Transverse colon (tissue), 4 donors: Measurements from ENCODE around the gene EVI5L. TPM values are rescaled to one million over a fixed set of nuclear protein-coding genes. Genes with fewer than 3 reads are reported as not detected.

Experiments
- DNase-seq: peaks from one replicate; pipeline ENCODE4 v3.0.0-alpha.2; 2019
- H3K27ac ChIP-seq, 4 donors: fragments of 200-600 bp; sonication (generic); 2 replicates each; pipeline ENCODE4 v1.5.1; 2016 to 2018; ENCODE audit warnings: inconsistent platforms in 4 of 4
- H3K27me3 ChIP-seq: fragments of 200-600 bp; sonication (generic); 2 replicates; pipeline ENCODE4 v1.5.1; 2017; ENCODE audit warnings: inconsistent platforms
- H3K36me3 ChIP-seq, 4 donors: fragments of 200-600 bp; sonication (generic); 2 replicates each; pipeline ENCODE4 v1.5.1; 2017 to 2019; ENCODE audit warnings: inconsistent platforms in 4 of 4
- H3K4me1 ChIP-seq, 4 donors: fragments of 200-600 bp; sonication (generic); 2 replicates each; pipeline ENCODE4 v1.5.1; 2017 to 2020; ENCODE audit warnings: inconsistent platforms in 4 of 4
- H3K4me3 ChIP-seq, 4 donors: fragments of 200-600 bp; sonication (generic); 1 replicate in 1 of 4; 2 replicates in 3 of 4; pipeline versions ENCODE4 v1.5.1 to v1.6.1; 2017 to 2019; ENCODE audit warnings: inconsistent platforms in 4 of 4
- H3K9me3 ChIP-seq, 2 donors: fragments of 200-600 bp; sonication (generic); 2 replicates each; pipeline ENCODE4 v1.5.1; 2017 to 2019; ENCODE audit warnings: inconsistent platforms in 2 of 2
- CTCF ChIP-seq, 5 experiments: fragments of 200-600 bp in 3 of 5; fragments of 450-650 bp in 2 of 5; sonication (generic) in 3 of 5; IDR thresholded peaks; 1 replicate in 2 of 5; 2 replicates in 3 of 5; pipeline ENCODE4 v1.5.1; 2016 to 2017; ENCODE audit warnings: antibody characterized with exemption in 5 of 5, inconsistent platforms in 3 of 5, mild to moderate bottlenecking in 2 of 5, moderate library complexity in 1 of 5
- EP300 ChIP-seq: sonication (generic); formaldehyde crosslinking; IDR thresholded peaks from one replicate; pipeline ENCODE4 v1.6.1; 2017; ENCODE audit warnings: antibody characterized with exemption, low read depth
- POLR2A ChIP-seq: fragments of 450-650 bp; IDR thresholded peaks from one replicate; pipeline ENCODE4 v1.6.1; 2016; ENCODE audit warnings: antibody characterized with exemption, mild to moderate bottlenecking, moderate library complexity
- POLR2AphosphoS5 ChIP-seq, 3 donors: sonication (generic); formaldehyde crosslinking; IDR thresholded peaks; one replicate each; pipeline ENCODE4 v1.6.1; 2016; ENCODE audit warnings: antibody characterized with exemption in 3 of 3
- WGBS, 2 donors: methylation state at CpG; one replicate each; pipeline ENCODE4 v1.1.5; 2018; ENCODE audit warnings: low coverage in 1 of 2; 5-methylcytosine and 5-hydroxymethylcytosine counted together
- in situ Hi-C, 4 donors: fragments of 200-750 bp; cut with MboI; loops; one replicate each; pipeline versions ENCODE4 v1.15.0 to v1.15.1; 2017; ENCODE audit warnings: low sequenced_read_pairs in 3 of 4, low pct_ligation_motif_present in 1 of 4, low pct_unique_long_range_greater_than_20kb in 1 of 4
- intact Hi-C: fragments of 100-400 bp; cut with DNase I; formaldehyde crosslinking; loops from one replicate; pipeline ENCODE4 v1.15.1; 2023; ENCODE audit warnings: low total_unique reads
- total RNA-seq, 4 donors: library from RNA; depleted of rRNA; stranded (reverse); fragments of >200 nt; gene quantifications; one replicate each; pipeline ENCODE4 v1.1.0, GENCODE V29; 2016

EVI5L gene
- total RNA-seq, 4 donors from 2014 or later, result 8.5 to 65.8 (median 15.0) TPM

GRCh38 chr19:7910321-7911161 is 80.5 kb downstream of the EVI5L start:
- in situ Hi-C loops, result no loop called here
- H3K36me3 ChIP-seq, result peaks cover 0 to 29% (median 14%) of the 10 kb centered on the region in 4 donors
- no peak overlapping the region for H3K27ac ChIP-seq

GRCh38 chr19:7911508-7912143 is 81.6 kb downstream of the EVI5L start:
- Histone ChIP-seq H3K4me1 (peaks cover 8 to 13% (median 10%) of the 10 kb centered on the region in 4 donors), H3K36me3 (peaks cover 0 to 29% (median 14%) of the 10 kb centered on the region in 4 donors), H3K27ac (no peak overlapping the region), H3K27me3 (peaks cover 28% of the 10 kb centered on the region), H3K4me3 (no peak overlapping the region), H3K9me3 (no peaks in the 10 kb centered on the region)
- intact Hi-C loops (no loop called here), in situ Hi-C loops (no loop called here)
- 92% methylated on average over 11 of the region's 18 CpGs; no CpG with 5 or more reads in 1 of the 2 donors for WGBS, 2 donors
- TF ChIP-seq POLR2A (no peak), CTCF (IDR thresholded peaks at IDR 0.05) (no peak), EP300 (no peak), POLR2AphosphoS5 (IDR thresholded peaks at IDR 0.05) (no peak)
- no peak for DNase-seq

More at GRCh38 chr19:7910321-7911161, 80.5 kb downstream of the EVI5L start:
- intact Hi-C loops, result no loop called here
- WGBS, 2 donors, result 90 to 91% methylated on average over 8 to 51 of the region's 54 CpGs
- TF ChIP-seq POLR2AphosphoS5 (IDR thresholded peaks at IDR 0.05) (no peak), POLR2A (no peak), EP300 (no peak)
- peaks cover 17% of the 10 kb centered on the region for H3K27me3 ChIP-seq
- H3K4me3 ChIP-seq, result no peak overlapping the region
- H3K9me3 ChIP-seq, result no peaks in the 10 kb centered on the region
- no peak for DNase-seq
- peaks cover 4 to 8% (median 6%) of the 10 kb centered on the region in 4 donors for H3K4me1 ChIP-seq

- intact Hi-C loops, result no loop called here
- no peak for TF ChIP-seq EP300
- TF ChIP-seq POLR2AphosphoS5 (IDR thresholded peaks at IDR 0.05), result no peak
- TF ChIP-seq POLR2A, result no peak
- TF ChIP-seq CTCF (IDR thresholded peaks at IDR 0.05), result no peak
- 90% methylated on average over 13 of the region's 31 CpGs; no CpG with 5 or more reads in 1 of the 2 donors for WGBS, 2 donors
- Histone ChIP-seq H3K9me3 (no peaks in the 10 kb centered on the region), H3K4me1 (peaks cover 10 to 19% (median 13%) of the 10 kb centered on the region in 4 donors), H3K36me3 (peaks cover 0 to 29% (median 14%) of the 10 kb centered on the region in 4 donors), H3K27ac (no peak overlapping the region), H3K4me3 (no peak overlapping the region), H3K27me3 (peaks cover 34% of the 10 kb centered on the region)
- in situ Hi-C loops, result no loop called here
- DNase-seq, result no peak
Observed at GRCh38 chr19:7912144-7912696, 82.2 kb downstream of the EVI5L start.

- Histone ChIP-seq H3K4me3 (no peak overlapping the region), H3K9me3 (no peaks in the 10 kb centered on the region), H3K27ac (no peak overlapping the region), H3K36me3 (peaks cover 0 to 29% (median 14%) of the 10 kb centered on the region in 4 donors), H3K4me1 (peaks cover 12 to 26% (median 20%) of the 10 kb centered on the region in 4 donors), H3K27me3 (peaks cover 41% of the 10 kb centered on the region)
- 93 to 95% methylated on average over 7 to 36 of the region's 39 CpGs for WGBS, 2 donors
- DNase-seq, result no peak
- intact Hi-C loops (no loop called here), in situ Hi-C loops (no loop called here)
- TF ChIP-seq POLR2AphosphoS5 (IDR thresholded peaks at IDR 0.05) (no peak), EP300 (no peak), CTCF (IDR thresholded peaks at IDR 0.05) (no peak), POLR2A (no peak)
Observed at GRCh38 chr19:7912697-7913564, 82.9 kb downstream of the EVI5L start.
